ENCODE data around the gene TBC1D5. TPM values are rescaled to one million over a fixed set of nuclear protein-coding genes. Genes with fewer than 3 reads are reported as not detected.

Gene TBC1D5
- total RNA-seq, 4 donors from 2014 or later: 29.2 to 114 (median 53.4) TPM

DNA sequence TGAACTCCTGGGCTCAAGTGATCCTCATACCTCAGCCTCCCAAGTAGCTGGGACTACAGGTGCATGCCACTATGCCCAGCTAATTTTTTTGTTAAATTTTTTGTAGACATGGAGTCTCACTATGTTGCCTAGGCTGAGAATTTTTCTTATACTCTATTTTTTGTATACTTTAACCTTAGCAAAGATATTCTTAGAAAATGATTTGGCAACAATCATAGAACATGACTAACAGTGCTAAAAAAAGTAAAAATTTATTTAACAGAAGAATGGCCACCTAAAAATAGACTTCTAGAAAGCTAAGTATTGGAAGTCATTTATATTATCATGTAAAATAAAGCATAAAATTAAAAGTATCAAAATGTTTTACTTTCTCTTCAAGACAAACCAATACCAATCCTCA lies 535.4 kb downstream of the TBC1D5 start:
- Histone ChIP-seq H3K4me1 (no peaks in the 10 kb centered on the region), H3K27me3 (no peaks in the 10 kb centered on the region), H3K9me3 (peaks cover 0 to 12% (median 5%) of the 10 kb centered on the region in 4 donors), H3K36me3 (peaks cover 0 to 7% (median 0%) of the 10 kb centered on the region in 3 donors), H3K27ac (no peak overlapping the region), H3K4me3 (no peak overlapping the region)
- no peak for TF ChIP-seq CTCF (IDR thresholded peaks at IDR 0.05)
- no peak for TF ChIP-seq POLR2A (IDR thresholded peaks at IDR 0.05)
- no peak for DNase-seq

DNA sequence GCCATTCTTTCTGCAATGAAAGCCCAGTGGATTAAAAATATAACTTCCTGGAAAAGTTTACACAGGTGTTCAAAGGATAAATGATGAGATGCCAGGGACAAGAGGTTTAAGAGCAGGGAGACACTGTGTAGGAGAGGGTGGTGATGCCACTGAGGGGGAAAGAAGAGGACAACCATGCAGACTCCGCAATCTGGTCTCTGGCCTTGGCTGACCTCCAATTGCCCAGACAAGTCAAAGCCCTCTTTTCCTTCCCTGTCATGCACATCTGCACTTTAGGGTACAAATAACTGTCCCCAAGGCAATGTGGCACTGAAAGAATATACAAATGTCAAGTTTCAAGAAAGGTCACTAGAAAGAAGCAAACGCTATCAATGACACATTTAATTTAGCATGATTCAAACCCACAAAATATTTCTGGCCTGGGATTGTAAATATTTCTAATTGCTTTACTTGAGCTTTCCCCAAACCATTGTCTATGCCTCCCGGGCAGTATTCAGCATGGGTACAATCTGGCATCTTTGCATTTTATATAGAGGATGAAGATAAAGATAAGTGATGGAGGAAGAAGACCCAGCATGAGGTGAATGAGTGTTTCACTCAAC lies 538.3 kb downstream of the TBC1D5 start:
- Histone ChIP-seq H3K9me3 (peaks cover 0 to 12% (median 5%) of the 10 kb centered on the region in 4 donors), H3K27me3 (no peaks in the 10 kb centered on the region), H3K36me3 (peaks cover 0 to 7% (median 0%) of the 10 kb centered on the region in 3 donors), H3K4me3 (no peak overlapping the region), H3K4me1 (no peaks in the 10 kb centered on the region), H3K27ac (no peak overlapping the region)
- TF ChIP-seq POLR2A (IDR thresholded peaks at IDR 0.05): no peak
- TF ChIP-seq CTCF (IDR thresholded peaks at IDR 0.05): no peak
- no peak for DNase-seq

DNA sequence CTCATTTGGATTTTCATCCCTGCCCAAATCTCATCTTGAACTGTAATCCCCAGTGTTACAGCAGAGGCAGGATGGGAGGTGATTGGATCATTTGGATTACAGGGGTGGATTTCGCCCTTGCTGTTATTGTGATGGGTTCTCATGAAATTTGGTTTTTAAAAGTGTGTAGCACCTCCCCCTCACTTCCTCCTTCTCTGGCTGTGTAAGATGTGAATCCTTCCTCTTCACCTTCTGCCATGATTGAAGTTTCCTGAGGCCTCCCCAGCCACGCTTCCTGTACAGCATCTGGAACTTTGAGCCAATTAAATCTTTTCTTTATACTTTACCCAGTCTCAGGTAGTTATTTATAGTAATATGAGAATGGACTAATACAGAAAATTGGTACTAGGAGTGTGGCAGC lies 540.9 kb downstream of the TBC1D5 start:
- Histone ChIP-seq H3K4me1 (no peaks in the 10 kb centered on the region), H3K27ac (no peak overlapping the region), H3K27me3 (no peaks in the 10 kb centered on the region), H3K4me3 (no peak overlapping the region), H3K36me3 (peaks cover 0 to 7% (median 0%) of the 10 kb centered on the region in 3 donors), H3K9me3 (peaks cover 0 to 12% (median 5%) of the 10 kb centered on the region in 4 donors)
- TF ChIP-seq CTCF (IDR thresholded peaks at IDR 0.05) (no peak), POLR2A (IDR thresholded peaks at IDR 0.05) (no peak)
- no peak for DNase-seq

DNA sequence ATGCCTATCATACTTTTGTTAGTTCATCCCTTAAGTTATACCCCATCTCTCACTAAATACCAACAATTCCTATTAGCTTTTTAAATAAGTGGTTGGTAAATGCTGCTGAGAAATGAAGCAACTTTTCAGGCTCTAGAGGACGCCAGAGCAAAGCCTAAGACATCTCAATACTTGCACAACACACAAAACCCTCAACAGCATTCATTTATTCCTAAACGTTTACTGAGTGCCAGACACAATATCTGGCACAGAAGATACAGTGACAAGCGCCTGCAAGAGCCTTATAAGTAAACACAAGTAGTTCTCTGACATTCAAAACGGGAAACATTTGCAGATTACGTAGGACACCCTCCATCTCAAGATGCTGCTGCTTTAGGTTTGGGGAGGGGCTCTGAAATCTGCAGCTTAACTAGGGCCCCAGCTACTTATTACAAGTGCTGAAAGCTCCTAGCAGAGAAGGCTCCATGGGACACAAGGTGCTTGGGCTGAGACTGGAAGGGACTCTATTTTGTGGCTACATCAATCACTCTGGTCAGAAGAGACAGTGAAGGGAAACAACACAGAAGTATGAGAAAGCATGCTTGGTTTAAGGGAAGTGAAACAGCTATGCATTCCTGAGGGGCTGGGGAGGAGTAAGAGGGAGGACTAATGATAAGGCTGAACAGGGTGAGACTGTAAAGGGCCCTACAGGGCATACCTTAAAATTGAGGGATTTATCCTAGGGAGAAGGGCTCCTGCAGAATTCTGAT lies 546.4 kb downstream of the TBC1D5 start:
- H3K27ac ChIP-seq: no peak overlapping the region
- no peak for DNase-seq
- no peaks in the 10 kb centered on the region for H3K27me3 ChIP-seq
- no peak overlapping the region for H3K4me3 ChIP-seq
- no peaks in the 10 kb centered on the region for H3K36me3 ChIP-seq
- H3K9me3 ChIP-seq: no peaks in the 10 kb centered on the region
- TF ChIP-seq CTCF (IDR thresholded peaks at IDR 0.05): no peak
- no peak for TF ChIP-seq POLR2A (IDR thresholded peaks at IDR 0.05)
- peaks cover 0 to 9% (median 0%) of the 10 kb centered on the region in 4 donors for H3K4me1 ChIP-seq

DNA sequence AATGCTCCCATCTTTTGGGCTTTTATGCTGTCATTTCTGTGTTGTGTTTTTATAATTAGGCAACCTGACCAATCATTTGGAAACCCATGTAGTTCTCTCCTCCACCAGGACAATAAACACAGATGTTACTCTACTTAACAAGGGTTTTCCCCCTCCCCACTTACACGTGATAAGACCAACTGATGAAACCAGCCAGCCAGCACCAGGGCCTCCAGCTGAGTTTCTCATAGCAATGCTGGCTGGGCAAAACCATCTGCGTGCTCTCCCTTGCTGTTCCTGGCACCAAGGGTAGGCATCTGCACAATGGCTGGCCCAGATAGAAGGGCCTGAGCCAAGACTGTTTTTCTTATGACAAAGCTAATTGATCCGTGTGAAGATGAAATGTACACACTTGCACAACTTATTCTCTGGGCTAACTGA lies 547.2 kb downstream of the TBC1D5 start:
- peak in 2 of 3 donors; percentile 37 to 52 for DNase-seq
- Histone ChIP-seq H3K27ac (no peak overlapping the region), H3K27me3 (no peaks in the 10 kb centered on the region), H3K4me1 (peaks cover 0 to 10% (median 0%) of the 10 kb centered on the region in 4 donors), H3K36me3 (no peaks in the 10 kb centered on the region), H3K9me3 (no peaks in the 10 kb centered on the region), H3K4me3 (no peak overlapping the region)
- TF ChIP-seq CTCF (IDR thresholded peaks at IDR 0.05) (no peak), POLR2A (IDR thresholded peaks at IDR 0.05) (no peak)
